Measurements from ENCODE around the gene SPON1.

Gene SPON1

GRCh38 chr11:14095882-14096281, 133.4 kb downstream of the SPON1 start:
- no peak for TF ChIP-seq CTCF (conservative IDR thresholded peaks at IDR 0.05)
- H3K27ac ChIP-seq = no peak overlapping the region

- TF ChIP-seq CTCF (conservative IDR thresholded peaks at IDR 0.05) = no peak
- no peak overlapping the region for H3K27ac ChIP-seq
These were observed 134.1 kb downstream of the SPON1 start for GRCh38 chr11:14096606-14097005.

- H3K27ac ChIP-seq = no peak overlapping the region
- no peak for TF ChIP-seq CTCF (conservative IDR thresholded peaks at IDR 0.05)
These were observed 138.9 kb downstream of the SPON1 start for GRCh38 chr11:14101388-14101787.

GRCh38 chr11:14102766-14103165, 140.2 kb downstream of the SPON1 start:
- TF ChIP-seq CTCF (conservative IDR thresholded peaks at IDR 0.05) = no peak
- no peak overlapping the region for H3K27ac ChIP-seq

GRCh38 chr11:14105446-14105845, 142.9 kb downstream of the SPON1 start:
- no peak overlapping the region for H3K27ac ChIP-seq
- TF ChIP-seq CTCF (conservative IDR thresholded peaks at IDR 0.05) = no peak

GRCh38 chr11:14106303-14107049, 144.0 kb downstream of the SPON1 start:
- no peak overlapping the region for H3K27ac ChIP-seq
- no peak for TF ChIP-seq CTCF (conservative IDR thresholded peaks at IDR 0.05)

GRCh38 chr11:14107050-14107430, 144.5 kb downstream of the SPON1 start:
- no peak overlapping the region for H3K27ac ChIP-seq
- TF ChIP-seq CTCF (conservative IDR thresholded peaks at IDR 0.05) = no peak

Measured in VCaP (cell line).